Measurements from ENCODE around the gene BRINP3. TPM values are rescaled to one million over a fixed set of nuclear protein-coding genes. Genes with fewer than 3 reads are reported as not detected.

BRINP3 gene
- total RNA-seq, 1 donor from 2014 or later, result 2.1 TPM

- intact Hi-C loops (cut with DNase I), result no loop called here
- DNase-seq, result no peak
Observed at GRCh38 chr1:190104961-190105360, 372.7 kb downstream of the BRINP3 start.

GRCh38 chr1:190102757-190103326 lies 374.8 kb downstream of the BRINP3 start:
- intact Hi-C loops (cut with DNase I), result no loop called here

More at GRCh38 chr1:190104961-190105360, 372.7 kb downstream of the BRINP3 start:
- no peak for TF ChIP-seq CTCF (IDR thresholded peaks at IDR 0.05)
- no peak for ATAC-seq
- no peaks in the 10 kb centered on the region for H3K4me1 ChIP-seq
- H3K9me3 ChIP-seq, result no peaks in the 10 kb centered on the region
- no peaks in the 10 kb centered on the region for H3K27me3 ChIP-seq (ENCODE audit: low read depth)
- no peaks in the 10 kb centered on the region for H3K36me3 ChIP-seq
- H3K27ac ChIP-seq, result no peak overlapping the region
- no peak overlapping the region for H3K4me3 ChIP-seq

GRCh38 chr1:190101756-190102155 lies 375.9 kb downstream of the BRINP3 start:
- TF ChIP-seq CTCF (IDR thresholded peaks at IDR 0.05), result no peak
- no peaks in the 10 kb centered on the region for H3K9me3 ChIP-seq
- H3K4me3 ChIP-seq, result no peak overlapping the region
- no peak for DNase-seq
- no peak for ATAC-seq
- intact Hi-C loops (cut with DNase I), result no loop called here
- no peaks in the 10 kb centered on the region for H3K4me1 ChIP-seq
- H3K36me3 ChIP-seq, result no peaks in the 10 kb centered on the region
- H3K27ac ChIP-seq, result no peak overlapping the region
- no peaks in the 10 kb centered on the region for H3K27me3 ChIP-seq (ENCODE audit: low read depth)

More at GRCh38 chr1:190102757-190103326, 374.8 kb downstream of the BRINP3 start:
- Histone ChIP-seq H3K9me3 (no peaks in the 10 kb centered on the region), H3K27me3 (ENCODE audit: low read depth) (no peaks in the 10 kb centered on the region), H3K4me1 (no peaks in the 10 kb centered on the region), H3K36me3 (no peaks in the 10 kb centered on the region), H3K4me3 (no peak overlapping the region), H3K27ac (no peak overlapping the region)
- no peak for TF ChIP-seq CTCF (IDR thresholded peaks at IDR 0.05)
- ATAC-seq (no peak), DNase-seq (no peak)

GRCh38 chr1:190098756-190099155 lies 378.9 kb downstream of the BRINP3 start:
- Histone ChIP-seq H3K27me3 (ENCODE audit: low read depth) (no peaks in the 10 kb centered on the region), H3K4me1 (no peaks in the 10 kb centered on the region), H3K4me3 (no peak overlapping the region), H3K9me3 (no peaks in the 10 kb centered on the region), H3K36me3 (no peaks in the 10 kb centered on the region), H3K27ac (no peak overlapping the region)
- no peak for TF ChIP-seq CTCF (IDR thresholded peaks at IDR 0.05)
- intact Hi-C loops (cut with DNase I), result no loop called here
- DNase-seq (no peak), ATAC-seq (no peak)

GRCh38 chr1:190098107-190098506 lies 379.6 kb downstream of the BRINP3 start:
- Histone ChIP-seq H3K4me1 (no peaks in the 10 kb centered on the region), H3K36me3 (no peaks in the 10 kb centered on the region), H3K27ac (no peak overlapping the region), H3K27me3 (ENCODE audit: low read depth) (no peaks in the 10 kb centered on the region), H3K9me3 (no peaks in the 10 kb centered on the region), H3K4me3 (no peak overlapping the region)
- TF ChIP-seq CTCF (IDR thresholded peaks at IDR 0.05), result no peak
- intact Hi-C loops (cut with DNase I), result no loop called here
- ATAC-seq (no peak), DNase-seq (no peak)
